ENCODE data around the gene SAMD1.

SAMD1 gene

GRCh38 chr19:14102756-14103155 is 12.2 kb upstream of the SAMD1 start:
- no peak overlapping the region for H3K4me3 ChIP-seq (IDR thresholded peaks at IDR 0.05; ENCODE audit: insufficient read depth, low read depth, low read length)
- peak overlapping the region; percentile 53 for H3K27ac ChIP-seq
- peak overlapping the region; percentile 21; the same call in 1 of the 2 replicates for H2AFZ ChIP-seq (ENCODE audit: low read depth)
- TF ChIP-seq CTCF (conservative IDR thresholded peaks at IDR 0.05; ENCODE audit: low read depth, low read length) = no peak
- H3K79me2 ChIP-seq (ENCODE audit: insufficient read depth, low read depth) = no peaks in the 10 kb centered on the region
- no peaks in the 10 kb centered on the region for H3K36me3 ChIP-seq (ENCODE audit: insufficient read depth)
- H3K4me1 ChIP-seq (ENCODE audit: low read depth, poor library complexity, severe bottlenecking) = peaks cover 57% of the 10 kb centered on the region
- H3K9ac ChIP-seq = peak overlapping the region; percentile 29; the same call in 1 of the 2 replicates
- peak overlapping the region; percentile 40 for H3K4me2 ChIP-seq
- no peaks in the 10 kb centered on the region for H4K20me1 ChIP-seq (ENCODE audit: insufficient read depth)
- no peaks in the 10 kb centered on the region for H3K27me3 ChIP-seq (ENCODE audit: insufficient read depth, low read depth)

GRCh38 chr19:14102102-14102696 is 11.6 kb upstream of the SAMD1 start:
- Histone ChIP-seq H3K4me2 (peak overlapping the region; percentile 40), H3K4me1 (ENCODE audit: low read depth, poor library complexity, severe bottlenecking) (peaks cover 57% of the 10 kb centered on the region), H3K27me3 (ENCODE audit: insufficient read depth, low read depth) (no peaks in the 10 kb centered on the region), H3K36me3 (ENCODE audit: insufficient read depth) (no peaks in the 10 kb centered on the region), H3K9ac (peak overlapping the region; percentile 4; the same call in 1 of the 2 replicates), H4K20me1 (ENCODE audit: insufficient read depth) (no peaks in the 10 kb centered on the region), H3K79me2 (ENCODE audit: insufficient read depth, low read depth) (no peaks in the 10 kb centered on the region), H3K4me3 (IDR thresholded peaks at IDR 0.05; ENCODE audit: insufficient read depth, low read depth, low read length) (no peak overlapping the region), H2AFZ (ENCODE audit: low read depth) (peak overlapping the region; percentile 21), H3K27ac (peak overlapping the region; percentile 53)
- no peak for TF ChIP-seq CTCF (conservative IDR thresholded peaks at IDR 0.05; ENCODE audit: low read depth, low read length)

- Histone ChIP-seq H3K79me2 (ENCODE audit: insufficient read depth, low read depth) (no peaks in the 10 kb centered on the region), H3K36me3 (ENCODE audit: insufficient read depth) (no peaks in the 10 kb centered on the region), H3K27ac (no peak overlapping the region; the same call in 1 of the 2 replicates)
Measured at GRCh38 chr19:14101003-14101545, 10.5 kb upstream of the SAMD1 start.

GRCh38 chr19:14097532-14098151 is 7.1 kb upstream of the SAMD1 start:
- TF ChIP-seq CTCF (conservative IDR thresholded peaks at IDR 0.05; ENCODE audit: low read depth, low read length) = no peak
- H3K9ac ChIP-seq = no peak overlapping the region

More at GRCh38 chr19:14101003-14101545, 10.5 kb upstream of the SAMD1 start:
- Histone ChIP-seq H3K27me3 (ENCODE audit: insufficient read depth, low read depth) (no peaks in the 10 kb centered on the region), H3K4me2 (no peak overlapping the region), H3K4me1 (ENCODE audit: low read depth, poor library complexity, severe bottlenecking) (peaks cover 57% of the 10 kb centered on the region), H3K9ac (no peak overlapping the region), H4K20me1 (ENCODE audit: insufficient read depth) (no peaks in the 10 kb centered on the region), H2AFZ (ENCODE audit: low read depth) (no peak overlapping the region), H3K4me3 (IDR thresholded peaks at IDR 0.05; ENCODE audit: insufficient read depth, low read depth, low read length) (no peak overlapping the region)
- TF ChIP-seq CTCF (conservative IDR thresholded peaks at IDR 0.05; ENCODE audit: low read depth, low read length) = no peak

More at GRCh38 chr19:14097532-14098151, 7.1 kb upstream of the SAMD1 start:
- no peak overlapping the region for H3K27ac ChIP-seq
- H3K4me3 ChIP-seq (IDR thresholded peaks at IDR 0.05; ENCODE audit: insufficient read depth, low read depth, low read length) = no peak overlapping the region
- H3K4me1 ChIP-seq (ENCODE audit: low read depth, poor library complexity, severe bottlenecking) = peaks cover 28% of the 10 kb centered on the region
- no peak overlapping the region for H3K4me2 ChIP-seq
- H4K20me1 ChIP-seq (ENCODE audit: insufficient read depth) = no peaks in the 10 kb centered on the region
- H3K79me2 ChIP-seq (ENCODE audit: insufficient read depth, low read depth) = no peaks in the 10 kb centered on the region
- no peaks in the 10 kb centered on the region for H3K36me3 ChIP-seq (ENCODE audit: insufficient read depth)
- no peaks in the 10 kb centered on the region for H3K27me3 ChIP-seq (ENCODE audit: insufficient read depth, low read depth)
- H2AFZ ChIP-seq (ENCODE audit: low read depth) = no peak overlapping the region

Measured in KMS-11 (cell line).